Measurements from ENCODE around the gene SLX9.

GRCh38 chr21:45010860-45011259 lies 71.0 kb downstream of the SLX9 start:
- TF ChIP-seq CTCF (IDR thresholded peaks at IDR 0.05) (no peak), POLR2A (IDR thresholded peaks at IDR 0.05) (no peak)
